Lower lobe of right lung (tissue), 2 donors: ENCODE data around the gene PTH2R. TPM values are rescaled to one million over a fixed set of nuclear protein-coding genes. Genes with fewer than 3 reads are reported as not detected.

Experiments used
- ATAC-seq, 2 donors: fragments of 200-7000 bp; cut with Tn5 transposase; one replicate each; pipeline ENCODE4 v1.9.1; 2020 to 2022; ENCODE audit warnings: mild to moderate bottlenecking in 2 of 2, moderate library complexity in 2 of 2
- DNase-seq: peaks from one replicate; pipeline ENCODE4 v3.0.0-alpha.2; 2020
- H3K27ac ChIP-seq: fragments of 200-600 bp; one replicate; pipeline ENCODE4 v1.8.0; 2022
- H3K27me3 ChIP-seq: fragments of 200-600 bp; one replicate; pipeline ENCODE4 v1.8.0; 2022; ENCODE audit warnings: low read depth
- H3K36me3 ChIP-seq: fragments of 200-600 bp; one replicate; pipeline ENCODE4 v1.8.0; 2022; ENCODE audit warnings: mild to moderate bottlenecking
- H3K4me1 ChIP-seq: fragments of 200-600 bp; one replicate; pipeline ENCODE4 v1.8.0; 2022
- H3K4me3 ChIP-seq: fragments of 200-600 bp; one replicate; pipeline ENCODE4 v1.8.0; 2022; ENCODE audit warnings: mild to moderate bottlenecking
- H3K9me3 ChIP-seq: fragments of 200-600 bp; one replicate; pipeline ENCODE4 v1.8.0; 2022
- intact Hi-C: fragments of 100-400 bp; cut with DNase I; formaldehyde crosslinking; loops from one replicate; pipeline ENCODE4 v1.11.0; 2022
- total RNA-seq: library from RNA; stranded (reverse); fragmentation: NEBNext Ultra II Directional; extraction: Animal tissue kit (Norgen Biotek cat#: 25700); gene quantifications from one replicate; pipeline ENCODE4 v1.2.1, GENCODE V29; 2021
- TF ChIP-seq, protein P1 (sequence below): fragments of 200-600 bp; IDR thresholded peaks from one replicate; pipeline ENCODE4 v1.8.0; 2022; ENCODE audit warnings: antibody characterized with exemption, mild to moderate bottlenecking
- donor health status: DM: no; HTN: yes; CAD: no; lungs with severe emphysema.

Gene PTH2R
- total RNA-seq, 1 donor from 2014 or later: 0.32 TPM

DNA sequence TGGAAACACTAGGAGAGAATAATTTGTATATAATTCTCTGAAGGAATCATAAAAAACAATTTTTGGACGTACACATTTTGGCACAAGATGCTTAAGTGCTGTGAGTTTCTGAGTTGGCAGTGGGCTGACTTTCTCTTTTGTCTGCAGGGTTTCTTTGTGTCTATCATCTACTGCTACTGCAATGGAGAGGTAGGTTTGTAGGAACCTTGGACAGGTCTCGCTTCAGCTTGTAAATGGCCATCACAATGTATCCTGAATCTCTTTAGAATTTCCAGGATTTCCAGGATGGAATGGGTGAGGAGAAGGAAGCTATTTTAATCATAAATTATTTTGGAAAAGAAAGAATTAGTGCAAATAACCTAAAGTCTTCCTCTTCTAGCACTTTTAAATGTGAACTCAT lies 83.9 kb downstream of the PTH2R start:
- intact Hi-C loops: no loop called here
- DNase-seq (no peak), ATAC-seq (no peak)
- Histone ChIP-seq H3K4me1 (no peaks in the 10 kb centered on the region), H3K27ac (no peak overlapping the region), H3K9me3 (no peaks in the 10 kb centered on the region), H3K27me3 (no peaks in the 10 kb centered on the region), H3K36me3 (no peaks in the 10 kb centered on the region), H3K4me3 (no peak overlapping the region)
- TF ChIP-seq, protein P1, sequence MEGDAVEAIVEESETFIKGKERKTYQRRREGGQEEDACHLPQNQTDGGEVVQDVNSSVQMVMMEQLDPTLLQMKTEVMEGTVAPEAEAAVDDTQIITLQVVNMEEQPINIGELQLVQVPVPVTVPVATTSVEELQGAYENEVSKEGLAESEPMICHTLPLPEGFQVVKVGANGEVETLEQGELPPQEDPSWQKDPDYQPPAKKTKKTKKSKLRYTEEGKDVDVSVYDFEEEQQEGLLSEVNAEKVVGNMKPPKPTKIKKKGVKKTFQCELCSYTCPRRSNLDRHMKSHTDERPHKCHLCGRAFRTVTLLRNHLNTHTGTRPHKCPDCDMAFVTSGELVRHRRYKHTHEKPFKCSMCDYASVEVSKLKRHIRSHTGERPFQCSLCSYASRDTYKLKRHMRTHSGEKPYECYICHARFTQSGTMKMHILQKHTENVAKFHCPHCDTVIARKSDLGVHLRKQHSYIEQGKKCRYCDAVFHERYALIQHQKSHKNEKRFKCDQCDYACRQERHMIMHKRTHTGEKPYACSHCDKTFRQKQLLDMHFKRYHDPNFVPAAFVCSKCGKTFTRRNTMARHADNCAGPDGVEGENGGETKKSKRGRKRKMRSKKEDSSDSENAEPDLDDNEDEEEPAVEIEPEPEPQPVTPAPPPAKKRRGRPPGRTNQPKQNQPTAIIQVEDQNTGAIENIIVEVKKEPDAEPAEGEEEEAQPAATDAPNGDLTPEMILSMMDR: no peak

DNA sequence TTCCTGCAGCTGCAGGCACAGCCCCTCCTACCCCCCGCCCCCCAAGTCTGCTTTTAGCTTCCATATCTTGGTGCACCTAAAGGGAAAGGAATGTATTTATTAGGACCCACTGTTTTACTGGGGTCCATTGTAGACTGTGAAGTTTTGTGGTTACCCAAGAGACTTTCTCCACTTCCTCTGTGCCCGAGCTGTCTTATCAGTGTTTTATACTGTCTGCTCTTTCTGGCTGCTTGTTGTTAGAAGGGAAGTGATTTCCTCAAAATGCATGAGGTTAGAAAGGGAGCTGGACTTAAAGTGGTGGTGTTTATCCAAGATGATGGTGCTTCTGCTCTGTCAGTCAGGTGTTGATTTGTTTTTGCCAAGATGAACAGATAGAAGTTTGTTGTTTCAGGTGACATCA lies 85.0 kb downstream of the PTH2R start:
- no peak for DNase-seq

DNA sequence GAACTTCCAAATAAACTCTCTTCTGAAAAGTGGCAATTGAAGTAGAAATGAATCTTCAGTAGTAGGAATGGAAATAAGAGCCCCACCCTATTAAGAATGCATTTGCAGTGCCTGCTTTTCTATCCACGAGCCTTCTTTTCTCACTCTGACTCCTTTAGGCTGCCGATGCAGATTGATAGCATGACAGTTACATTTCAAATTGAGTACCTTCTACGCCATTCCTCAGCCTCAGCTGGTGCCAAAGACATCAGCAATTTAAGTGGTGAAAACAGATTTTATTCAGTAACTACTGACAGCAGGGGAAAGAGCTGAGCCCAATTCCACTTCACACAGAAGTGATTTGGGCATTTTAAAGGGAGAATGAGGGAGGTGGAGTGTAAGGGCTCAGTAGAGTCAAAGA lies 85.5 kb downstream of the PTH2R start:
- no peak overlapping the region for H3K4me3 ChIP-seq
- TF ChIP-seq, protein P1: no peak
- no peaks in the 10 kb centered on the region for H3K27me3 ChIP-seq
- intact Hi-C loops: no loop called here
- H3K4me1 ChIP-seq: no peaks in the 10 kb centered on the region
- no peaks in the 10 kb centered on the region for H3K36me3 ChIP-seq
- DNase-seq (no peak), ATAC-seq (no peak)
- no peaks in the 10 kb centered on the region for H3K9me3 ChIP-seq
- no peak overlapping the region for H3K27ac ChIP-seq

More for the DNA sequence above, 85.0 kb downstream of the PTH2R start:
- Histone ChIP-seq H3K36me3 (no peaks in the 10 kb centered on the region), H3K27me3 (no peaks in the 10 kb centered on the region), H3K9me3 (no peaks in the 10 kb centered on the region), H3K4me1 (no peaks in the 10 kb centered on the region), H3K4me3 (no peak overlapping the region), H3K27ac (no peak overlapping the region)
- TF ChIP-seq, protein P1: no peak
- intact Hi-C loops: no loop called here
- ATAC-seq: no peak

DNA sequence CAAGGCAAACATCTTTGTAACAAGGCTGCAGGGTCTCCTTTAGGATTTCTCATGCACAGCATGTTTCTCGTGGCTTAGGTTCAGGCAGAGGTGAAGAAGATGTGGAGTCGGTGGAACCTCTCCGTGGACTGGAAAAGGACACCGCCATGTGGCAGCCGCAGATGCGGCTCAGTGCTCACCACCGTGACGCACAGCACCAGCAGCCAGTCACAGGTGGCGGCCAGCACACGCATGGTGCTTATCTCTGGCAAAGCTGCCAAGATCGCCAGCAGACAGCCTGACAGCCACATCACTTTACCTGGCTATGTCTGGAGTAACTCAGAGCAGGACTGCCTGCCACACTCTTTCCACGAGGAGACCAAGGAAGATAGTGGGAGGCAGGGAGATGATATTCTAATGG lies 86.6 kb downstream of the PTH2R start:
- no peaks in the 10 kb centered on the region for H3K36me3 ChIP-seq
- H3K27me3 ChIP-seq: no peaks in the 10 kb centered on the region
- H3K4me3 ChIP-seq: no peak overlapping the region
- intact Hi-C loops: no loop called here
- TF ChIP-seq, protein P1: no peak
- no peaks in the 10 kb centered on the region for H3K4me1 ChIP-seq
- no peak overlapping the region for H3K27ac ChIP-seq
- DNase-seq (no peak), ATAC-seq (no peak)
- no peaks in the 10 kb centered on the region for H3K9me3 ChIP-seq

DNA sequence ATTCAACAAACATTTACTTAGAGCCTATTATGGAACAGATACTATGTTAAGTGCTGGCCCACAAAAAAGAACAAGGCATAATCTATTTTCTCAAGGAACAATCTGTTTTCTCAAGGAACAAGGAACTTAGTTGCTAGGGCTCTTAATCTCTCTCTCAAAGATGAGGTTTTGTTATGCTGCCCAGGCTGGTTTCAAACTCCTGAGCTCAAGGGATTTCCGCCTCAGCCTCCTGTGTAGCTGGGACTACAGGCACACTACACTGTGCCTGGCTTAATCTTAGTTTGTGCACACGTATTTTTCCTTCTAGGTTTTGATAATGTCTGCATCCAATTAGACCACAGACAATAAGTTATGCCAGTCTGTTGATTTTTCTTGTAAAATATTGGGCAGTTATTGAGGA lies 89.5 kb downstream of the PTH2R start:
- no peaks in the 10 kb centered on the region for H3K36me3 ChIP-seq
- no peak overlapping the region for H3K27ac ChIP-seq
- TF ChIP-seq, protein P1: no peak
- intact Hi-C loops: no loop called here
- H3K27me3 ChIP-seq: no peaks in the 10 kb centered on the region
- no peak overlapping the region for H3K4me3 ChIP-seq
- no peaks in the 10 kb centered on the region for H3K4me1 ChIP-seq
- no peak for DNase-seq
- ATAC-seq: no peak
- no peaks in the 10 kb centered on the region for H3K9me3 ChIP-seq

DNA sequence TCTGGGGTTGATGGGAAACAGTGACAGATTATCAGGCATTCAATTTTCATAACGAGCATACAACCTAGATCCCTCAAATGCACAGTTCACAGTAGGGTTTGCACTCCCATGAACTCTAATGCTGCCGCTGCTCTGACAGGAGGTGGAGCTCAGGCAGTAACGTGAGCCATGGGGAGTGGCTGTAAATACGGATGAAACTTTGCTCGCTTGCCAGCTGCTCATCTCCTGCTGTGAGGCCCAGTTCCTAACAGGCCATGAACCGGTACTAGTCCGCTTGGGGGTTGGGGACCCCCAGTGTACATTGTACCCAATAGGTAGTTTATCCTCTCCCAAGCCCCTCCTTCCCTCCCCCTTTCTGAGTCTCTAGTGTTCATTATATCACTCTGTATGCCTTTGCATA lies 94.6 kb downstream of the PTH2R start:
- H3K27ac ChIP-seq: no peak overlapping the region
- H3K4me1 ChIP-seq: no peaks in the 10 kb centered on the region
- intact Hi-C loops: no loop called here
- no peaks in the 10 kb centered on the region for H3K27me3 ChIP-seq
- TF ChIP-seq, protein P1: no peak
- no peaks in the 10 kb centered on the region for H3K36me3 ChIP-seq
- DNase-seq (no peak), ATAC-seq (no peak)
- no peak overlapping the region for H3K4me3 ChIP-seq
- no peaks in the 10 kb centered on the region for H3K9me3 ChIP-seq
